Left lung (tissue), 10 donors: ENCODE data around the gene ADNP2. TPM values are rescaled to one million over a fixed set of nuclear protein-coding genes. Genes with fewer than 3 reads are reported as not detected.

ENCODE experiments used
- ATAC-seq: fragments of 200-7000 bp; cut with Tn5 transposase; one replicate; pipeline ENCODE4 v1.9.1; 2020; ENCODE audit warnings: moderate library complexity
- DNase-seq, 4 donors: peaks; one replicate each; pipeline ENCODE4 v3.0.0-alpha.2; 2013 to 2020
- H3K27ac ChIP-seq, 2 donors: fragments of 200-600 bp; sonication (generic) in 1 of 2; one replicate each; pipeline versions ENCODE4 v1.5.0 to v1.8.0; 2020 to 2021
- H3K27me3 ChIP-seq, 2 donors: fragments of 200-600 bp; sonication (generic) in 1 of 2; one replicate each; pipeline versions ENCODE4 v1.5.0 to v1.8.0; 2020 to 2021
- H3K36me3 ChIP-seq, 2 donors: fragments of 200-600 bp; sonication (generic) in 1 of 2; one replicate each; pipeline versions ENCODE4 v1.5.0 to v1.8.0; 2020 to 2021
- H3K4me1 ChIP-seq, 2 donors: fragments of 200-600 bp; one replicate each; pipeline ENCODE4 v1.8.0; 2021
- H3K4me3 ChIP-seq, 2 donors: fragments of 200-600 bp; sonication (generic) in 1 of 2; one replicate each; pipeline versions ENCODE4 v1.5.0 to v1.8.0; 2020 to 2021; ENCODE audit warnings: mild to moderate bottlenecking in 1 of 2
- H3K9me3 ChIP-seq, 2 donors: fragments of 200-600 bp; sonication (generic) in 1 of 2; one replicate each; pipeline versions ENCODE4 v1.5.0 to v1.8.0; 2020 to 2021
- CTCF ChIP-seq, 2 donors: fragments of 200-600 bp; sonication (generic) in 1 of 2; IDR thresholded peaks; one replicate each; pipeline versions ENCODE4 v1.5.0 to v1.8.0; 2021; ENCODE audit warnings: antibody characterized with exemption in 2 of 2
- intact Hi-C, 2 donors: fragments of 100-400 bp; cut with DNase I; formaldehyde crosslinking; loops; one replicate each; pipeline versions ENCODE4 v1.11.2 to v1.14.2; 2022
- polyA plus RNA-seq, 6 donors: library from polyadenylated mRNA; unstranded; fragments of 120-200 nt; gene quantifications; one replicate each; pipeline ENCODE4 v1.2.1, GENCODE V29; 2013; ENCODE audit not compliant: insufficient read length in 6 of 6
- total RNA-seq, 2 donors: library from RNA; stranded (reverse); fragmentation: NEBNext Ultra II Directional; extraction: Animal tissue kit (Norgen Biotek cat#: 25700); gene quantifications; one replicate each; pipeline ENCODE4 v1.2.1, GENCODE V29; 2021
- donor health status: DM: no; HTN: yes; CAD: no.
- donor health status: DM: no; HTN: no; CAD: no.

ADNP2 gene
- total and polyA plus RNA-seq, 8 donors, result 13.5 to 22.6 (median 19.6) TPM

DNA sequence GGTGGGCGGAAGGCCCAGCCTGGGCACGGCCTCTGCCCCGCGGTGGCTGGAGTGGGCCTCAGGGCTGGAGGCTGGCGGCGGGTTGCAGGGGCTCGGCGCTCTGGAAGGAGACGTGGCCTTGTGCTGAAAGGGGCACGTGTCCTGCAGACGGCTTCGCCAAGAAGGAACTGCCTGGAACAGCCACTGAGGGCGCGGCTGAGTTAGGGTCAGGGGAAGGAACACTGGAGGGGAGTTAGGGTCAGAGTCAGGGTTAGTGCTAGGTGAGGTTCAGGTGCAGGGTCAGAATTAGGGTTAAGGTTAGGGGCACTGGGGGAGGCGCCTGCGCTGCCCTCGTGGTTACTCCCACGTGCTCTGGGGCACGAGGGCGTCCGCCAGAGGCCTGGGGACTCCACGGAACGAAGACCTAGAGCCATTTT is 933 bp upstream of the ADNP2 start:
- Histone ChIP-seq H3K4me1 (peaks cover 8 to 16% of the 10 kb centered on the region in 2 donors), H3K27me3 (no peaks in the 10 kb centered on the region), H3K4me3 (no peak overlapping the region), H3K27ac (no peak overlapping the region), H3K36me3 (no peaks in the 10 kb centered on the region), H3K9me3 (peaks cover 0 to 2% of the 10 kb centered on the region in 2 donors)
- intact Hi-C loops, result no loop called here
- ATAC-seq (no peak), DNase-seq (peak in 1 of 4 donors; percentile 79)
- TF ChIP-seq CTCF (IDR thresholded peaks at IDR 0.05), result no peak

- DNase-seq (peak; percentile 32 to 84 (median 42)), ATAC-seq (peak; percentile 48)
- Histone ChIP-seq H3K4me3 (peak overlapping the region; percentile 58 to 68), H3K27me3 (no peaks in the 10 kb centered on the region), H3K27ac (peak overlapping the region; percentile 80 to 84), H3K4me1 (peaks cover 8 to 16% of the 10 kb centered on the region in 2 donors), H3K9me3 (peaks cover 0 to 2% of the 10 kb centered on the region in 2 donors), H3K36me3 (no peaks in the 10 kb centered on the region)
- intact Hi-C loops, result no loop called here
- TF ChIP-seq CTCF (IDR thresholded peaks at IDR 0.05), result no peak
Observed at GRCh38 chr18:80109676-80110078, 615 bp downstream of the ADNP2 start.

DNA sequence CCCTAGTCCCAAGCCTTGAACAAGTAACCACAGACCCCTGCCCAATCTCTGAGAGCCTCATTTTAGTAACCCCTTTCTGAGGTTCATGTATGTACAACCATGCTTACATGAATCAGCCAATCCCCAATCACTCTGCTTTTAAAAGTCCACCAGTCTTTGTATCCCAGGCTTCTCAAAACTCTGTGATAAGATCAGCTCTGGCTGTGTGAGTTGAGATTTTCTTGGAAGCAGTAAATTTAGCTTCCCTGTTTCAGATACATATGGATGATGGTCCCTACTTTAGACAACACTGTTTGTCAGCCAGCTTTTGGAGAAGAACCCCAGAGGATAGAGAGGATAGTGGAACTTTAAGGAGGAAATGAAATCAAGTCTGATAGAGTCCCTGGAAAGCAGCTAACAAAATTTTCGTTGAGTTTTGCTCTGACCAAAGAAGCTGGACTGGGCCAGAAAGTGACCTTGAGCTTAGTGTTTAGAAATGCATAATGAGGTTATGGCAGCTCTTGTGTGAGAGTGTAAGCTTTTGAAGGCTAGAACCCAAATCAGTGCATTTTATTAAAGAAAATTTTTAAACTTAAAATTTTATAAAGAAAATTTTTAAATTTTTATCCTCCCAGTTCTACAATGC is 3.7 kb downstream of the ADNP2 start:
- Histone ChIP-seq H3K36me3 (no peaks in the 10 kb centered on the region), H3K4me3 (no peak overlapping the region), H3K4me1 (peaks cover 8 to 16% of the 10 kb centered on the region in 2 donors), H3K9me3 (peaks cover 0 to 2% of the 10 kb centered on the region in 2 donors), H3K27ac (no peak overlapping the region), H3K27me3 (no peaks in the 10 kb centered on the region)
- ATAC-seq (no peak), DNase-seq (no peak)
- TF ChIP-seq CTCF (IDR thresholded peaks at IDR 0.05), result no peak
- intact Hi-C loops, result no loop called here

GRCh38 chr18:80115035-80115434 is 6.0 kb downstream of the ADNP2 start:
- Histone ChIP-seq H3K4me1 (peaks cover 8 to 14% of the 10 kb centered on the region in 2 donors), H3K27ac (no peak overlapping the region), H3K36me3 (peaks cover 0 to 21% of the 10 kb centered on the region in 2 donors), H3K9me3 (no peaks in the 10 kb centered on the region), H3K4me3 (no peak overlapping the region), H3K27me3 (no peaks in the 10 kb centered on the region)
- intact Hi-C loops, result no loop called here
- DNase-seq (no peak), ATAC-seq (no peak)
- no peak for TF ChIP-seq CTCF (IDR thresholded peaks at IDR 0.05)

DNA sequence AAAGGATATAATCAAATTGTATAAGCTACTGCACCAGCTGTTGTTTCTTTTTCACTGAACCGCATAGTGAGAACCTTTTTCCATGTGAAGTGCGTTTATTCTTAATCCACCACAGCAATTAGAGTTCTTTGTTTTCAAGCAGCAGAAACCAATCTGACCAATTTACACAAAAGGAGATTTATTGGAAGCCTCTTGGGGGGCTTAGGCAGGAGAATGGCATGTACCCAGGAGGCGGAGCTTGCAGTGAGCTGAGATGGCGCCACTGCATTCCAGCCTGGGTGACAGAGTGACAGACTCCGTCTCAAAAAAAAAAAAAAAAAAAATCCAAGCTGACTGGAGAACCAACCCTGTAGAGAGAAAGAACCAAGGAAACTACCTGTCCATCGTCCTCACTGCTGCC is 10.0 kb downstream of the ADNP2 start:
- no peak for TF ChIP-seq CTCF (IDR thresholded peaks at IDR 0.05)

More for the DNA sequence above, 10.0 kb downstream of the ADNP2 start:
- H3K4me3 ChIP-seq, result no peak overlapping the region
- H3K9me3 ChIP-seq, result no peaks in the 10 kb centered on the region
- intact Hi-C loops, result no loop called here
- ATAC-seq, result no peak
- DNase-seq, result no peak
- H3K27me3 ChIP-seq, result no peaks in the 10 kb centered on the region
- peaks cover 0 to 22% of the 10 kb centered on the region in 2 donors for H3K36me3 ChIP-seq
- no peak overlapping the region for H3K27ac ChIP-seq
- H3K4me1 ChIP-seq, result no peaks in the 10 kb centered on the region
